ENCODE results near the gene TSPAN17.

TSPAN17 gene

GRCh38 chr5:176664886-176665285, 17.6 kb downstream of the TSPAN17 start:
- Histone ChIP-seq H3K4me2 (ENCODE audit: low read length) (no peak overlapping the region), H3K4me1 (ENCODE audit: low read length) (0 out of 2 replicates have a peak, but pooled peaks cover 3% of the 10 kb centered on the region), H3K27ac (ENCODE audit: low read length) (no peak overlapping the region), H3K79me2 (ENCODE audit: low read length) (no peaks in the 10 kb centered on the region), H3K36me3 (replicated peaks; ENCODE audit: low read depth, low read length) (no peaks in the 10 kb centered on the region), H3K9ac (ENCODE audit: low read length) (no peak overlapping the region), H4K20me1 (ENCODE audit: insufficient read depth, low read length) (no peaks in the 10 kb centered on the region), H3K4me3 (ENCODE audit: low read length) (no peak overlapping the region), H3K27me3 (ENCODE audit: low read depth, low read length) (peaks cover 23% of the 10 kb centered on the region), H3K9me3 (ENCODE audit: insufficient read depth, low read length) (no peaks in the 10 kb centered on the region), H2AFZ (ENCODE audit: low read depth, low read length) (no peak overlapping the region)
- TF ChIP-seq CTCF (IDR thresholded peaks at IDR 0.05; ENCODE audit: low read depth, low read length) (no peak), EZH2phosphoT487 (IDR thresholded peaks at IDR 0.05; ENCODE audit: low read depth) (no peak)

- Histone ChIP-seq H3K4me1 (ENCODE audit: low read length) (0 out of 2 replicates have a peak, but pooled peaks cover 2% of the 10 kb centered on the region), H3K9me3 (ENCODE audit: insufficient read depth, low read length) (no peaks in the 10 kb centered on the region), H3K36me3 (replicated peaks; ENCODE audit: low read depth, low read length) (no peaks in the 10 kb centered on the region), H3K4me3 (ENCODE audit: low read length) (no peak overlapping the region), H2AFZ (ENCODE audit: low read depth, low read length) (no peak overlapping the region), H3K9ac (ENCODE audit: low read length) (no peak overlapping the region), H3K27me3 (ENCODE audit: low read depth, low read length) (peaks cover 23% of the 10 kb centered on the region), H4K20me1 (ENCODE audit: insufficient read depth, low read length) (no peaks in the 10 kb centered on the region), H3K27ac (ENCODE audit: low read length) (no peak overlapping the region), H3K4me2 (ENCODE audit: low read length) (no peak overlapping the region), H3K79me2 (ENCODE audit: low read length) (no peaks in the 10 kb centered on the region)
- TF ChIP-seq EZH2phosphoT487 (IDR thresholded peaks at IDR 0.05; ENCODE audit: low read depth) (no peak), CTCF (IDR thresholded peaks at IDR 0.05; ENCODE audit: low read depth, low read length) (no peak)
Observed at GRCh38 chr5:176665517-176665916, 18.2 kb downstream of the TSPAN17 start.

- TF ChIP-seq CTCF (IDR thresholded peaks at IDR 0.05; ENCODE audit: low read depth, low read length): no peak
- TF ChIP-seq EZH2phosphoT487 (IDR thresholded peaks at IDR 0.05; ENCODE audit: low read depth): no peak
- no peaks in the 10 kb centered on the region for H4K20me1 ChIP-seq (ENCODE audit: insufficient read depth, low read length)
- H2AFZ ChIP-seq (ENCODE audit: low read depth, low read length): no peak overlapping the region
- H3K27me3 ChIP-seq (ENCODE audit: low read depth, low read length): peaks cover 23% of the 10 kb centered on the region
- peaks cover 5% of the 10 kb centered on the region; the same call in 1 of the 2 replicates for H3K4me1 ChIP-seq (ENCODE audit: low read length)
- no peak overlapping the region for H3K9ac ChIP-seq (ENCODE audit: low read length)
- H3K9me3 ChIP-seq (ENCODE audit: insufficient read depth, low read length): no peaks in the 10 kb centered on the region
- H3K4me3 ChIP-seq (ENCODE audit: low read length): no peak overlapping the region
- H3K4me2 ChIP-seq (ENCODE audit: low read length): no peak overlapping the region
- no peak overlapping the region for H3K27ac ChIP-seq (ENCODE audit: low read length)
- H3K36me3 ChIP-seq (replicated peaks; ENCODE audit: low read depth, low read length): no peaks in the 10 kb centered on the region
- no peaks in the 10 kb centered on the region for H3K79me2 ChIP-seq (ENCODE audit: low read length)
Observed at GRCh38 chr5:176667637-176668036, 20.4 kb downstream of the TSPAN17 start.

- H3K9ac ChIP-seq (ENCODE audit: low read length): no peak overlapping the region
- H3K79me2 ChIP-seq (ENCODE audit: low read length): no peaks in the 10 kb centered on the region
- H3K36me3 ChIP-seq (replicated peaks; ENCODE audit: low read depth, low read length): no peaks in the 10 kb centered on the region
- no peak overlapping the region for H3K4me3 ChIP-seq (ENCODE audit: low read length)
- no peak for TF ChIP-seq CTCF (IDR thresholded peaks at IDR 0.05; ENCODE audit: low read depth, low read length)
- TF ChIP-seq EZH2phosphoT487 (IDR thresholded peaks at IDR 0.05; ENCODE audit: low read depth): no peak
- H4K20me1 ChIP-seq (ENCODE audit: insufficient read depth, low read length): no peaks in the 10 kb centered on the region
- no peak overlapping the region for H3K27ac ChIP-seq (ENCODE audit: low read length)
- no peak overlapping the region for H2AFZ ChIP-seq (ENCODE audit: low read depth, low read length)
- H3K27me3 ChIP-seq (ENCODE audit: low read depth, low read length): peaks cover 23% of the 10 kb centered on the region
- peaks cover 8% of the 10 kb centered on the region; the same call in 1 of the 2 replicates for H3K4me1 ChIP-seq (ENCODE audit: low read length)
- no peaks in the 10 kb centered on the region for H3K9me3 ChIP-seq (ENCODE audit: insufficient read depth, low read length)
- H3K4me2 ChIP-seq (ENCODE audit: low read length): no peak overlapping the region
Observed at GRCh38 chr5:176670449-176670848, 23.2 kb downstream of the TSPAN17 start.
